Measurements from ENCODE around the gene PAQR9.

PAQR9 gene

GRCh38 chr3:142916605-142917004, 46.9 kb downstream of the PAQR9 start:
- no peak for DNase-seq (ENCODE audit: low read depth in 1 of 2, low spot score in 1 of 2)

GRCh38 chr3:142915636-142916035, 47.8 kb downstream of the PAQR9 start:
- no peak for DNase-seq (ENCODE audit: low read depth in 1 of 2, low spot score in 1 of 2)

GRCh38 chr3:142914286-142914811, 49.1 kb downstream of the PAQR9 start:
- no peak for DNase-seq (ENCODE audit: low read depth in 1 of 2, low spot score in 1 of 2)

- no peak for DNase-seq (ENCODE audit: low read depth in 1 of 2, low spot score in 1 of 2)
These were observed 50.0 kb downstream of the PAQR9 start for GRCh38 chr3:142913432-142913831.

- no peak for DNase-seq (ENCODE audit: low read depth in 1 of 2, low spot score in 1 of 2)
These were observed 50.9 kb downstream of the PAQR9 start for GRCh38 chr3:142912402-142913172.

All from stimulated activated CD4-positive, alpha-beta T cell treated with anti-CD3 and anti-CD28 coated beads, Interleukin-15, amount 100 ng/mL, for 1 hour (primary cell).